ENCODE measurements around the gene TDRD9.

Gene TDRD9

GRCh38 chr14:103997391-103997790 is 69.1 kb downstream of the TDRD9 start:
- no peak for DNase-seq

- DNase-seq: no peak
Measured at GRCh38 chr14:103998027-103998426, 69.8 kb downstream of the TDRD9 start.

GRCh38 chr14:103999795-104000440 is 71.7 kb downstream of the TDRD9 start:
- DNase-seq: no peak

GRCh38 chr14:104001003-104001402 is 72.7 kb downstream of the TDRD9 start:
- no peak for DNase-seq

GRCh38 chr14:104003616-104004015 is 75.4 kb downstream of the TDRD9 start:
- DNase-seq: no peak

- DNase-seq: no peak
Measured at GRCh38 chr14:104004849-104005248, 76.6 kb downstream of the TDRD9 start.

GRCh38 chr14:104005489-104005888 is 77.2 kb downstream of the TDRD9 start:
- DNase-seq: no peak

- no peak for DNase-seq
Measured at GRCh38 chr14:104007121-104007520, 78.9 kb downstream of the TDRD9 start.

GRCh38 chr14:104009297-104009696 is 81.0 kb downstream of the TDRD9 start:
- no peak for DNase-seq

GRCh38 chr14:104011824-104012517 is 83.7 kb downstream of the TDRD9 start:
- no peak for DNase-seq

GRCh38 chr14:104014764-104015163 is 86.5 kb downstream of the TDRD9 start:
- no peak for DNase-seq

- no peak for DNase-seq
Measured at GRCh38 chr14:104016873-104017650, 88.8 kb downstream of the TDRD9 start.

GRCh38 chr14:104019029-104019428 is 90.8 kb downstream of the TDRD9 start:
- DNase-seq: no peak

- no peak for DNase-seq
Measured at GRCh38 chr14:104019806-104020205, 91.5 kb downstream of the TDRD9 start.

- no peak for DNase-seq
Measured at GRCh38 chr14:104020471-104020870, 92.2 kb downstream of the TDRD9 start.

- DNase-seq: no peak
Measured at GRCh38 chr14:104023325-104024055, 95.2 kb downstream of the TDRD9 start.

GRCh38 chr14:104025534-104025933 is 97.3 kb downstream of the TDRD9 start:
- DNase-seq: no peak

GRCh38 chr14:104026024-104026423 is 97.8 kb downstream of the TDRD9 start:
- no peak for DNase-seq

- DNase-seq: no peak
Measured at GRCh38 chr14:104030958-104031357, 102.7 kb downstream of the TDRD9 start.

GRCh38 chr14:104031384-104031783 is 103.1 kb downstream of the TDRD9 start:
- no peak for DNase-seq

- no peak for DNase-seq
Measured at GRCh38 chr14:104034976-104035699, 106.9 kb downstream of the TDRD9 start.

GRCh38 chr14:104036212-104036611 is 108.0 kb downstream of the TDRD9 start:
- DNase-seq: no peak

GRCh38 chr14:104037074-104037473 is 108.8 kb downstream of the TDRD9 start:
- no peak for DNase-seq
